DND-41 (cell line): ENCODE results near the gene STRIP1.

Source experiments
- EZH2 ChIP-seq: IDR thresholded peaks from 3 replicates; pipeline ENCODE4 v1.6.1; 2012; ENCODE audit warnings: borderline replicate concordance, low read depth, mild to moderate bottlenecking, moderate library complexity, low read length, inconsistent platforms; ENCODE audit not compliant: severe bottlenecking
- TF ChIP-seq, protein P1 (sequence below): IDR thresholded peaks from 2 replicates; pipeline ENCODE4 v1.5.1; 2012; ENCODE audit warnings: borderline replicate concordance, low read length, moderate library complexity, mild to moderate bottlenecking; ENCODE audit not compliant: poor library complexity, severe bottlenecking; ENCODE audit errors: extremely low read depth

DNA sequence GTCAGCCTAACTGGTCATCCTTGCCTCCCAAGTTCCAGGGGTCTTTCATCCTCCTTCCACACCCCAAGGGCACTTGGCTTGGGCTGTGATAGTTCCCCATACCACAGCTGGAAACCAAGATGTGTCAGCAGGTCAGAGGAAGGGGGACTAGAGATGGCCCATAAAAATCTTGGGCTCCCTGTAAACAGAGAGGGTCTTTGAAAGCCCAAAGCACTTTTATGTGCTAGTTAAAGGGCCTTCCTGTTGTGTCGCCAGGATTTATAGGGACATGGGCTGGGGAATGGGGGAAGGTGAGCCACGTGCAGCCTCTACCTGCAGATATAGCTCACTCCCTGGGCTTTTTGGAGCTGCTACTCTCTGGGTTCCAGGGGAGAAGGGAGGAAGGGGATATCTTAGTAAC is 65.9 kb downstream of the STRIP1 start:
- TF ChIP-seq, protein P1, sequence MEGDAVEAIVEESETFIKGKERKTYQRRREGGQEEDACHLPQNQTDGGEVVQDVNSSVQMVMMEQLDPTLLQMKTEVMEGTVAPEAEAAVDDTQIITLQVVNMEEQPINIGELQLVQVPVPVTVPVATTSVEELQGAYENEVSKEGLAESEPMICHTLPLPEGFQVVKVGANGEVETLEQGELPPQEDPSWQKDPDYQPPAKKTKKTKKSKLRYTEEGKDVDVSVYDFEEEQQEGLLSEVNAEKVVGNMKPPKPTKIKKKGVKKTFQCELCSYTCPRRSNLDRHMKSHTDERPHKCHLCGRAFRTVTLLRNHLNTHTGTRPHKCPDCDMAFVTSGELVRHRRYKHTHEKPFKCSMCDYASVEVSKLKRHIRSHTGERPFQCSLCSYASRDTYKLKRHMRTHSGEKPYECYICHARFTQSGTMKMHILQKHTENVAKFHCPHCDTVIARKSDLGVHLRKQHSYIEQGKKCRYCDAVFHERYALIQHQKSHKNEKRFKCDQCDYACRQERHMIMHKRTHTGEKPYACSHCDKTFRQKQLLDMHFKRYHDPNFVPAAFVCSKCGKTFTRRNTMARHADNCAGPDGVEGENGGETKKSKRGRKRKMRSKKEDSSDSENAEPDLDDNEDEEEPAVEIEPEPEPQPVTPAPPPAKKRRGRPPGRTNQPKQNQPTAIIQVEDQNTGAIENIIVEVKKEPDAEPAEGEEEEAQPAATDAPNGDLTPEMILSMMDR, result no peak
- TF ChIP-seq EZH2, result no peak
